Activated CD4-positive, alpha-beta T cell treated with anti-CD3 and anti-CD28 coated beads for 4 hours (primary cell): ENCODE measurements around the gene OSCAR.
"Not testable (repeated sequence)": the region's sequence is repeated elsewhere in the genome, so short reads cannot be mapped to it uniquely, and the experiment has no call there.

Experiments
- DNase-seq, 2 donors: peaks; one replicate each; pipeline ENCODE4 v3.0.0-alpha.2; 2020

OSCAR gene

DNA sequence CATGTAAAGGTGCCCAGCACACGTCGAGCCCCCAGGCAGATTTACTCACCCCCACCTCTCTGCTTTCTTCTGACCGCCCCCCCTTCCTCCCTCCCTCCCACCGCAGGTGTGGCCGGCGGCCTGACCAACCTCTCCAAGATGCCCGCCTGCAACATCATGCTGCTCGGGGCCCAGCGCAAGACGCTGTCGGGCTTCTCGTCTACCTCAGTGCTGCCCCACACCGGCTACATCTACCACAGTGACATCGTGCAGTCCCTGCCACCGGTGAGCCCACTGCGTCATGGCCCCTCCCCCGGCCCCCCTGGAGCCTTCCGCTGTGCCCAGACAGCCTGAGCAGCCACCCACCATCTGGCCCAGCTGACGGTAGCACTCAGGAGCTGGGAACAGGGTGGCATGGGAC is 23.8 kb upstream of the OSCAR start:
- no peak for DNase-seq

DNA sequence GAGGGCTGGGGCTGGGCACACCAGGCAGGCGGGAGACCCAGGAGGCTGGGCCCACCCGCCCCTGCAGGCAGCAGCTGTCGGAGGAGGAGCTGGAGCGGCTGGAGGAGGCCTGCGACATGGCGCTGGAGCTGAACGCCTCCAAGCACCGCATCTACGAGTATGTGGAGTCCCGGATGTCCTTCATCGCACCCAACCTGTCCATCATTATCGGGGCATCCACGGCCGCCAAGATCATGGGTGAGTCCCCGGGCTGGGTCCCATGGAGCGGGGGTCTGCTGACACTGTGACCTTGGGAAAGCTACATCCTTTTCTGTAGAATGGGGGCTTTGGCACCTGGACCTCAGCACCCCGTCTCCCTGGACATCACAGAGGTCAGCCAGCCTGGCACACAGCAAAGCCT is 23.1 kb upstream of the OSCAR start:
- DNase-seq = no peak

GRCh38 chr19:54121259-54121658 is 20.7 kb upstream of the OSCAR start:
- DNase-seq = no peak

GRCh38 chr19:54115109-54116063 is 14.8 kb upstream of the OSCAR start, which contains the start of the genes PRPF31 and TFPT:
Gene PRPF31, plus strand, starts transcription at chr19:54115754. Its CDS starts 2,525 bp downstream, at chr19:54118279.
Gene TFPT, minus strand, starts transcription at chr19:54115657. Its CDS starts 388 bp downstream, at chr19:54115269.
- peak; percentile 95 to 98 for DNase-seq

GRCh38 chr19:54114340-54115108 is 13.9 kb upstream of the OSCAR start:
- DNase-seq = peak; percentile 23 to 31

DNA sequence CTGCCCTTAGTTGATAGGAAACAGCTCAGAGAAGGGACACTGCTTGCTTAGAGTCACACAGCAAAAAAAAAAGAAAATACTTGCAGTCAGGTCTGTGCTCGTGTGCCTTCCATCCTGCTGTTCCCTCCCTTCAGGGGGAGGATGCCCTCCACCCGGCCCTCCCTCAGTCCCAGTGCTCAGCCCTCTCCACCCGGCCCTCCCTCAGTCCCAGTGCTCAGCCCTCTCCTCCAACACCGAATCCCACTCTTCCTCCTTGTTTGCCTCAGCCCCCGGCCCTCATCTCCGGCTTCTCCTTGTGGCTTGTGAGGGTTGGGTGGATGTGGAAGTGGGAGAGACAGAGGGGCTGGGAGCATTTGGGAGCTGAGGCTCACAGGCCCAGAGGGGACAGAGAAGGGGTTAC is 9.0 kb upstream of the OSCAR start:
- DNase-seq = no peak

DNA sequence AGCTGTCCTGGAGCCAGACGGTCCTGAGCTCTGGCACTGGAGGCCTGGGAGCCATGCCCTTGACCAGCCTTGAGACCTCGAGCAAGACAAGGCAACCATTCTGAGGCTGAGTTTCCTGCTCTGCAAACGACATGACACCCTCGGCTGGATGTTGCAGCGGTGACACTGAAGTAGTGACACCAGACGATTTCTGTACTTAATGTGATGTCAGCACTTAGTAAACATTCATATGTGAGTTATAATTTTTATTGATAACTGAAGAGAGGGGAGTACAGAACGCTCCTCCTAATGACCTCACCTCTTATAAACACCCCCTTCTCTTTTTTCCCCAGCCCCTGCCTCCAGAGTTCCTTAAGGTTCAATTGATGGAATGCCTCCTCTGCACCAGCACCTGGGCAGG is 7.9 kb upstream of the OSCAR start:
- no peak for DNase-seq

- no peak for DNase-seq
Measured at GRCh38 chr19:54107876-54108490, 7.4 kb upstream of the OSCAR start.

DNA sequence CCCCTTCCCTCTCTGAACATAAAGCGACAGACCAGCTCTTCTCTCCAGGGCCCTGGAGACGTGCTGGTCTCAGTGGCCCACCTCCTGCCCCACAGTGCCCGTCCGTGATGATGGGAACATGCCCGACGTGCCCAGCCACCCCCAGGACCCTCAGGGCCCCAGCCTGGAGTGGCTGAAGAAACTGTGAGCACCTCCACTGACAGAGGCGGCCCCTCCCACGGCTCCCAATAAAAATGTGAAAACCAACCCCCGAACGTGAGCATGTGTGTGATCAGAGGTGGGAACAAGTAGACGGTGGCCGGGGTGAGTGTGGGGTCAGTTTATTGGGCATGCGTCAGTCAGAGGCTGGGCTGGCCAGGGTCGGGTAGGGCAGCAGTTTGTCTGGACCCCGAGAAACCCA is 6.1 kb upstream of the OSCAR start:
- no peak for DNase-seq

DNA sequence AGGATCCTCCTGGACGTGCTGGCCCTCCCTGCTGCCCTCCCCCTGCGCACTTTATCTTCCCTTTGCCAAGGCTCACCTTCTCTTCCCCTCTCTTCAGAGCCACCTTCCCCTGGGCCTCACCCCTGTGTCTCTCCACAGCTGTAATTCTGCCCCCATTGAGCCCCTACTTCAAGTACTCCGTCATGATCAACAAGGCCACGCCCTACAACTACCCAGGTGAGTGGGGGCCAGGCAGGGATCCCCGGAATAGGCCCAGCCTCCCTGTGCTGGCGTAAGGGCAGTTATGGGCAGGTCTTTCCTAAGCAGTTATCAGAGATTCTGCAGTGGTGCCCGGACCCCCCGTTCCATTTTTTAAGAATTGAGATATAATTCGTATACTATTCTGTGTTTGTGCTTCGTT is 5.2 kb upstream of the OSCAR start:
- DNase-seq = no peak

GRCh38 chr19:54104998-54105715 is 4.6 kb upstream of the OSCAR start:
- DNase-seq = no peak

GRCh38 chr19:54102421-54103169 is 2.0 kb upstream of the OSCAR start, which contains the start of gene NDUFA3:
Gene NDUFA3, plus strand, starts transcription at chr19:54102855. Its CDS starts 24 bp downstream, at chr19:54102879.
- peak; percentile 95 to 96 for DNase-seq

GRCh38 chr19:54099903-54100255 is 724 bp downstream of the OSCAR start:
- not testable (repeated sequence) for DNase-seq

- no peak for DNase-seq
Measured at GRCh38 chr19:54099190-54099902, 1.3 kb downstream of the OSCAR start.

- DNase-seq = peak in 1 of 2 donors; percentile 22
Measured at GRCh38 chr19:54096617-54097106, 3.9 kb downstream of the OSCAR start.

DNA sequence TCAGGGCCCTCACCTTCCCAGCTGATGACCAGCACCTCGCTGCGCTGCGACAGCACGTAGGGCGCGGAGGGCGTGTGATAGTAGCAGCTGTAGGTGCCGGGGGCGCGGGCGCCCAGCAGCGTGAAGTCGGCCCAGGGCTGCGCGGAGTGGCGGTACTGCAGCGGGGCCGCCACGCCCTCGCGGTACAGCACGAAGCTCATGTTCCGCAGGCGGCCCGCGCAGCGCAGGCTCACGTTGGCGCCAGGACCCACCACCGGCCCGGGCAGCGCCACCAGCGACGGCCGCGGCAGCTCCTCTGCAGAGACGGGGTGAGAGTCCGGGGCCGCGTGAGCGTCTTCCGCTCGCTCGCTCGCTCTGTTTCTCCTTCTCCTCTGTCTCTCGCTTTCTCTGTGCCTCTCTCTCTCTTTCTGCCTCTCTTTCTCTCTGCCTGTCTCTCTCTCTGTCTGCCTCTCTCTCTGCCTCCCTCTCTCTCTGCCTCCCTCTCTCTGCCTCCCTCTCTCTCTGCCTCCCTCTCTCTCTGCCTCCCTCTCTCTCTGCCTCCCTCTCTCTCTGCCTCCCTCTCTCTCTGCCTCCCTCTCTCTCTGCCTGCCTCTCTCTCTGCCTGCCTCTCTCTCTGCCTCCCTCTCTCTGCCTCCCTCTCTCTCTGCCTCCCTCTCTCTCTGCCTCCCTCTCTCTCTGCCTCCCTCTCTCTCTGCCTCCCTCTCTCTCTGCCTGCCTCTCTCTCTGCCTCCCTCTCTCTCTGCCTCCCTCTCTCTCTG is 4.6 kb downstream of the OSCAR start:
- DNase-seq = peak; percentile 37 to 52

DNA sequence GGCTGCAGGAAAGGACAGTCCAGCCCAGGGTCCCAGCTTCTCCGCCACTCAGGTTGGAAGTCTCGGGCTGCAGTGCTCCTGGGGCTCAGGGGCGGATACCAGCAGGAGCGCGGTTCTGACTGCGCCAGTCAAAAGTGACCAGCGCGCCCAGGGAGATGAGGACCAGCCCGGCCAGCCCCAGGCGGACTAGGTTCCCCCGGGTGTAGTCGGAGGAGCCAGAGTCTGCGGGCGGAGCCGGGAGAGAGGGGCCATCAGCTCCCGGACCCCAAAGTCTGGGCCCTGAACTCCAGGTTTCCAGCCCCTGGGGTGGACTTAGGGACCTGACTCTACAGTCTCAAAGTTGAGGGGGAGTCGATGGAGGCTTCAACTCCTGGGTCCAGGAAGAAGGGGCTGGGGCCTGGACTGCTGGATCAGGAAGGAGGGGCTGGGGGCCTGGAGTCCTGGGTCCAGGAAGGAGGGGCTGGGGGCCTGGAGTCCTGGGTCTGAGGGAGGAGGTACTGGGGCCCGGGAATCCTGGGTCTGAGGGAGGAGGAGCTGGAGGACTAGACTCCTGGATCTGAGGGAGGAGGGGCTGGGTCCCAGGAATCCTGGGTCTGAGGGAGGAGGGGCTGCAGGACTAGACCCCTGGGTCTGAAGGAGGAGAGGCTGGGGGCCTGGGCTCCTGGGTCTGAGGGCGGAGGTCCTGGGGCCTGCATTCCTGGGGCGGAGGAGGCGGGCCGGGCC is 5.3 kb downstream of the OSCAR start:
- no peak for DNase-seq

- no peak for DNase-seq
Measured at GRCh38 chr19:54094426-54095000, 6.1 kb downstream of the OSCAR start.

DNA sequence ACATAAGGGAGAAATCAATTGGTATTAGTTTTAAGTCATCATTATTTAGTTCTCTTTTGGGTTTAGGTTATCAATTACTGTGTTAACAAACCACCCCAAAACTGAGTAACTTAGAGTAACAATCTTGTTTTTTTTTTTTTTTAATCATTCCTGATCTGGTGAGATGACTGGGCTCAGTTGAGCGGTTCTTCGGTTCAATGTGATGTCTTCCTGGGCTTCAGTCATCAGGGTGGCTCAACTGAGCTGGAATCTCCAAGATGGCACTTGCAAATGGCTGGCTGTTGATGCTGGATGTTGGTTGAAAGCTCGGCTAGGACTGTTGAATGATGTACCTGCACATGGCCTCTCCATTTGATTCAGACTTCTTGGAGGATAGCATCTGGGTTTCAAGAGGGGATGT is 16.2 kb downstream of the OSCAR start:
- no peak for DNase-seq
